Measurements from ENCODE around the gene HSPA12B.

HSPA12B gene

GRCh38 chr20:3732327-3733118 lies at the start of gene HSPA12B:
Gene HSPA12B (plus strand): TSS chr20:3732685. CDS start chr20:3738675, 5,990 bp downstream.
- DNase-seq (ENCODE audit: low read depth), result no peak

- no peak for DNase-seq (ENCODE audit: low read depth)
Measured at GRCh38 chr20:3685341-3685740, 47.1 kb upstream of the HSPA12B start.

- DNase-seq (ENCODE audit: low read depth), result no peak
Measured at GRCh38 chr20:3686421-3686820, 46.1 kb upstream of the HSPA12B start.

GRCh38 chr20:3686867-3687321 lies 45.6 kb upstream of the HSPA12B start:
- no peak for DNase-seq (ENCODE audit: low read depth)

- DNase-seq (ENCODE audit: low read depth), result no peak
Measured at GRCh38 chr20:3687655-3688054, 44.8 kb upstream of the HSPA12B start.

- no peak for DNase-seq (ENCODE audit: low read depth)
Measured at GRCh38 chr20:3689978-3690377, 42.5 kb upstream of the HSPA12B start.

- no peak for DNase-seq (ENCODE audit: low read depth)
Measured at GRCh38 chr20:3690413-3690812, 42.1 kb upstream of the HSPA12B start.

- DNase-seq (ENCODE audit: low read depth), result no peak
Measured at GRCh38 chr20:3691306-3691705, 41.2 kb upstream of the HSPA12B start.

- no peak for DNase-seq (ENCODE audit: low read depth)
Measured at GRCh38 chr20:3691897-3692296, 40.6 kb upstream of the HSPA12B start.

- DNase-seq (ENCODE audit: low read depth), result no peak
Measured at GRCh38 chr20:3692706-3693294, 39.7 kb upstream of the HSPA12B start.

GRCh38 chr20:3693376-3693775 lies 39.1 kb upstream of the HSPA12B start:
- DNase-seq (ENCODE audit: low read depth), result no peak

- no peak for DNase-seq (ENCODE audit: low read depth)
Measured at GRCh38 chr20:3694864-3695263, 37.6 kb upstream of the HSPA12B start.

GRCh38 chr20:3696200-3696599 lies 36.3 kb upstream of the HSPA12B start:
- DNase-seq (ENCODE audit: low read depth), result no peak

- no peak for DNase-seq (ENCODE audit: low read depth)
Measured at GRCh38 chr20:3696745-3697587, 35.5 kb upstream of the HSPA12B start.

GRCh38 chr20:3697588-3698305 lies 34.7 kb upstream of the HSPA12B start:
- DNase-seq (ENCODE audit: low read depth), result no peak

- no peak for DNase-seq (ENCODE audit: low read depth)
Measured at GRCh38 chr20:3698591-3699001, 33.9 kb upstream of the HSPA12B start.

- no peak for DNase-seq (ENCODE audit: low read depth)
Measured at GRCh38 chr20:3699037-3699436, 33.4 kb upstream of the HSPA12B start.

GRCh38 chr20:3701061-3701998 lies 31.2 kb upstream of the HSPA12B start:
- no peak for DNase-seq (ENCODE audit: low read depth)

- no peak for DNase-seq (ENCODE audit: low read depth)
Measured at GRCh38 chr20:3702611-3703391, 29.7 kb upstream of the HSPA12B start.

- DNase-seq (ENCODE audit: low read depth), result no peak
Measured at GRCh38 chr20:3704087-3704486, 28.4 kb upstream of the HSPA12B start.
